Measurements from ENCODE around the gene B4GALT5.
A peak's percentile ranks its signal among the peaks of the same experiment; 100 is the strongest.

Gene B4GALT5

DNA sequence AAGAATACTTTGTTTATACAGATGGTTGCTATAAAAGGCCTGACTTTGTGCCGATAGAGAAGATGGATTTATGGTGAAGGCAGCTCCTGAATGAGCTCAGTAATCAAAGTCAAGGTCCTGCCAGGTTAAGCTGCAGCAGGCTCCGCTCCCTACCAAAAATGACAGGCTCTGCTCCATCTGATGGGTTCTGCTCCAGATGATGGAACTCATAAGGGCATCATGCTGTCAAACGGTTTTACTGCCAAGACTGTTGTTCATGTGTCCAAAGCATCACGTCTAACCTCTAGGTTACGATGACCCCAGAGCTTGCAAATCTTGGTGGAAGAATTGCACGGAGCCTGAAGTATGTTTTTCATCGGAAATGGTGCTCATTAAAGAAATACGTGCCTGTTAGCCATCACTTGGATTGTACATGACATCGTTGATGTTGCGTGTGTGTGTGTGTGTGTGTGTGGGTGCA is 126.5 kb downstream of the B4GALT5 start:
- DNase-seq (ENCODE audit: low read depth, low spot score): peak; percentile 45

GRCh38 chr20:49585585-49586245 is 128.0 kb downstream of the B4GALT5 start:
- H3K4me3 ChIP-seq (ENCODE audit: low read depth, low read length): no peak overlapping the region
- TF ChIP-seq, protein P1, sequence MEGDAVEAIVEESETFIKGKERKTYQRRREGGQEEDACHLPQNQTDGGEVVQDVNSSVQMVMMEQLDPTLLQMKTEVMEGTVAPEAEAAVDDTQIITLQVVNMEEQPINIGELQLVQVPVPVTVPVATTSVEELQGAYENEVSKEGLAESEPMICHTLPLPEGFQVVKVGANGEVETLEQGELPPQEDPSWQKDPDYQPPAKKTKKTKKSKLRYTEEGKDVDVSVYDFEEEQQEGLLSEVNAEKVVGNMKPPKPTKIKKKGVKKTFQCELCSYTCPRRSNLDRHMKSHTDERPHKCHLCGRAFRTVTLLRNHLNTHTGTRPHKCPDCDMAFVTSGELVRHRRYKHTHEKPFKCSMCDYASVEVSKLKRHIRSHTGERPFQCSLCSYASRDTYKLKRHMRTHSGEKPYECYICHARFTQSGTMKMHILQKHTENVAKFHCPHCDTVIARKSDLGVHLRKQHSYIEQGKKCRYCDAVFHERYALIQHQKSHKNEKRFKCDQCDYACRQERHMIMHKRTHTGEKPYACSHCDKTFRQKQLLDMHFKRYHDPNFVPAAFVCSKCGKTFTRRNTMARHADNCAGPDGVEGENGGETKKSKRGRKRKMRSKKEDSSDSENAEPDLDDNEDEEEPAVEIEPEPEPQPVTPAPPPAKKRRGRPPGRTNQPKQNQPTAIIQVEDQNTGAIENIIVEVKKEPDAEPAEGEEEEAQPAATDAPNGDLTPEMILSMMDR (IDR thresholded peaks at IDR 0.05; ENCODE audit: low read depth, low read length): no peak
- in situ Hi-C loops (cut with HindIII; ENCODE audit: low sequenced_read_pairs): no loop called here
- no peak for DNase-seq (ENCODE audit: low read depth, low spot score)

More for the DNA sequence above, 126.5 kb downstream of the B4GALT5 start:
- TF ChIP-seq, protein P1 (IDR thresholded peaks at IDR 0.05; ENCODE audit: low read depth, low read length): no peak
- in situ Hi-C loops (cut with HindIII; ENCODE audit: low sequenced_read_pairs): no loop called here
- H3K4me3 ChIP-seq (ENCODE audit: low read depth, low read length): no peak overlapping the region

- in situ Hi-C loops (cut with HindIII; ENCODE audit: low sequenced_read_pairs): no loop called here
- TF ChIP-seq, protein P1 (IDR thresholded peaks at IDR 0.05; ENCODE audit: low read depth, low read length): no peak
- DNase-seq (ENCODE audit: low read depth, low spot score): no peak
- no peak overlapping the region for H3K4me3 ChIP-seq (ENCODE audit: low read depth, low read length)
These were observed 129.0 kb downstream of the B4GALT5 start for GRCh38 chr20:49584418-49585382.

DNA sequence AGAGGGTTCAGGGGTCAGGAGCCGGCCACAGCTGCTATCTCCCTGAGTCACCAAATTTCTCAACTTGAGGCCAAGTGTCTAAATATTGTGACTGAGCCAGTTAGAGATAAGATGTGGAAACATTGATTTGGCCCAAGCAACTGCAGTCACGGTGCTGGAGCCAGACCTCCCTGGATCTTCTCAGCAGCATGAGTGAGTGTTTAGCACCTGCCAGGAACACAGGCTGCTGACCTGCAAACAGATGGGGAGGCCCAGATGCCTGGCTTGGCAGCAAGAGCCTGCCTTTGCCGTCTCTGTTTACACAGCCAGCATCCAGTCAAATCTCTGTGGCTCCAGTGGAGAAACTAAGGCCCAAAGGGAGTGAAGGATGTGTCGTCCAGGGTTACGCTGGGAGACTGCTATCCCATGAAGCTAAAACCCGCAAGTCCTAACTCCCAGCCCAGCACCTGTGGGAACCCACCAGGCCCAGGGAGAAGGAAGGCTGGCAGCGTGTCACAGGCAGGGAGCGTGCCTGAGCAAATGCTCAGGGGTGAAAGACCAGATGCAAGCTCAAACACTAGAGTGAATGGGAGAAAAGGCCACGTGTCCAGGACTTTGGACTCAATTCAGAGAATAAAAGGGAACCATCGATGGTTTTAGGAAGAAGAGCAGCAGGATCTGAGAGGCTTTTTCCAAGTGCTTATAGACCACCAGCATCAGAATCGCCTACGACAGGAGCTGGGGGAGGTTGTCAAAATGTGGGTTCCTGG is 129.8 kb downstream of the B4GALT5 start:
- H3K4me3 ChIP-seq (ENCODE audit: low read depth, low read length): no peak overlapping the region
- TF ChIP-seq, protein P1 (IDR thresholded peaks at IDR 0.05; ENCODE audit: low read depth, low read length): no peak
- in situ Hi-C loops (cut with HindIII; ENCODE audit: low sequenced_read_pairs): no loop called here
- DNase-seq (ENCODE audit: low read depth, low spot score): peak; percentile 74

GRCh38 chr20:49583343-49583668 is 130.4 kb downstream of the B4GALT5 start:
- in situ Hi-C loops (cut with HindIII; ENCODE audit: low sequenced_read_pairs): no loop called here
- no peak overlapping the region for H3K4me3 ChIP-seq (ENCODE audit: low read depth, low read length)
- DNase-seq (ENCODE audit: low read depth, low spot score): no peak
- TF ChIP-seq, protein P1 (IDR thresholded peaks at IDR 0.05; ENCODE audit: low read depth, low read length): no peak
